ENCODE data around the gene PCDHB13.
A peak's percentile ranks its signal among the peaks of the same experiment; 100 is the strongest.
"Not testable (repeated sequence)": the region's sequence is repeated elsewhere in the genome, so short reads cannot be mapped to it uniquely, and the experiment has no call there.

The PCDHB13 gene

DNA sequence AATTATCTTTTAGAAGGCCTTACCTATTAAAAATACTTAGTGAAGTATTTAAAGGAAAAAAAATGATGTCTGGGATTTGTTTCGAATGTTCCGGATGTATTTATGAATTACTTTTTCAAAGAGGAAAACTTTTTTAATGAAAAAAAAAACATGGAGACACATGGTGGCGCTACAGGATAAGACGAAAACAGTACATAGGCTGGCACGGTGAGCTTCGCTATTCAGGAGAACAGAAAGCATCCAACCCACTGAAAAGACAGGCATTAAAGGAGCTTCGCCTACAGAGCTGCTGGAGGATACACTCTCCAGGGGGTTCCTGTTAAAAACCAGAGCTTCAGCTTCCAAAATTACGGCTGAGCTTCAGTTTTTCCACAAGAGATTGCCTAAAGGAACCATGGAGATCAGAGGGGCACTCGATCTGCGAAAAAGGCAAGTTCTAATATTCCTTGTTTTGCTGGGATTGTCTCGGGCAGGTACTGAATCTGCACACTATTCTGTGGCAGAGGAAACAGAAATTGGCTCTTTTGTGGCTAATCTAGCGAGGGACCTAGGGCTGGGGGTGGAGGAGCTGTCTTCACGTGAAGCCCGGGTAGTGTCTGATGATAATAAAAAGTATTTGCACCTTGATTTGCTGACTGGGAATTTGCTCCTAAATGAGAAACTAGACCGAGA lies 9.5 kb downstream of the PCDHB13 start, which contains the start of gene PCDHB14:
Gene PCDHB14, plus strand, starts transcription at position 232 of the 672 bp plus-strand sequence. Its CDS starts 163 bp downstream, at position 395.
- H3K27ac ChIP-seq: peak within 1 kb of the TSS; percentile 47; the same call in 1 of the 2 replicates
- H3K9me3 ChIP-seq (ENCODE audit: severe bottlenecking): no peaks in the 10 kb centered on the region
- no peaks in the 10 kb centered on the region for H3K36me3 ChIP-seq
- no peaks in the 10 kb centered on the region for H3K27me3 ChIP-seq (ENCODE audit: insufficient read depth, low read depth, severe bottlenecking)
- H3K4me3 ChIP-seq (ENCODE audit: low read depth, low read length): peak within 1 kb of the TSS; percentile 41
- TF ChIP-seq, protein P1, sequence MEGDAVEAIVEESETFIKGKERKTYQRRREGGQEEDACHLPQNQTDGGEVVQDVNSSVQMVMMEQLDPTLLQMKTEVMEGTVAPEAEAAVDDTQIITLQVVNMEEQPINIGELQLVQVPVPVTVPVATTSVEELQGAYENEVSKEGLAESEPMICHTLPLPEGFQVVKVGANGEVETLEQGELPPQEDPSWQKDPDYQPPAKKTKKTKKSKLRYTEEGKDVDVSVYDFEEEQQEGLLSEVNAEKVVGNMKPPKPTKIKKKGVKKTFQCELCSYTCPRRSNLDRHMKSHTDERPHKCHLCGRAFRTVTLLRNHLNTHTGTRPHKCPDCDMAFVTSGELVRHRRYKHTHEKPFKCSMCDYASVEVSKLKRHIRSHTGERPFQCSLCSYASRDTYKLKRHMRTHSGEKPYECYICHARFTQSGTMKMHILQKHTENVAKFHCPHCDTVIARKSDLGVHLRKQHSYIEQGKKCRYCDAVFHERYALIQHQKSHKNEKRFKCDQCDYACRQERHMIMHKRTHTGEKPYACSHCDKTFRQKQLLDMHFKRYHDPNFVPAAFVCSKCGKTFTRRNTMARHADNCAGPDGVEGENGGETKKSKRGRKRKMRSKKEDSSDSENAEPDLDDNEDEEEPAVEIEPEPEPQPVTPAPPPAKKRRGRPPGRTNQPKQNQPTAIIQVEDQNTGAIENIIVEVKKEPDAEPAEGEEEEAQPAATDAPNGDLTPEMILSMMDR (IDR thresholded peaks at IDR 0.05; ENCODE audit: low read depth, low read length): peak; percentile 47
- DNase-seq: peak; percentile 47

DNA sequence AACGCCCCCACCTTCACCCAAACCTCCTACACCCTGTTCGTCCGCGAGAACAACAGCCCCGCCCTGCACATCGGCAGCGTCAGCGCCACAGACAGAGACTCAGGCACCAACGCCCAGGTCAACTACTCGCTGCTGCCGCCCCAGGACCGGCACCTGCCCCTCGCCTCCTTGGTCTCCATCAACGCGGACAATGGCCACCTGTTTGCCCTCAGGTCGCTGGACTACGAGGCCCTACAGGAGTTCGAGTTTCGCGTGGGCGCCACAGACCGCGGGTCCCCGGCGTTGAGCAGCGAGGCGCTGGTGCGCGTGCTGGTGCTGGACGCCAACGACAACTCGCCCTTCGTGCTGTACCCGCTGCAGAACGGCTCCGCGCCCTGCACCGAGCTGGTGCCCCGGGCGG lies 11.1 kb downstream of the PCDHB13 start:
- not testable (repeated sequence) for H3K4me3 ChIP-seq (ENCODE audit: low read depth, low read length); H3K27me3 ChIP-seq (ENCODE audit: insufficient read depth, low read depth, severe bottlenecking); H3K27ac ChIP-seq; H3K9me3 ChIP-seq (ENCODE audit: severe bottlenecking); DNase-seq; H3K36me3 ChIP-seq

DNA sequence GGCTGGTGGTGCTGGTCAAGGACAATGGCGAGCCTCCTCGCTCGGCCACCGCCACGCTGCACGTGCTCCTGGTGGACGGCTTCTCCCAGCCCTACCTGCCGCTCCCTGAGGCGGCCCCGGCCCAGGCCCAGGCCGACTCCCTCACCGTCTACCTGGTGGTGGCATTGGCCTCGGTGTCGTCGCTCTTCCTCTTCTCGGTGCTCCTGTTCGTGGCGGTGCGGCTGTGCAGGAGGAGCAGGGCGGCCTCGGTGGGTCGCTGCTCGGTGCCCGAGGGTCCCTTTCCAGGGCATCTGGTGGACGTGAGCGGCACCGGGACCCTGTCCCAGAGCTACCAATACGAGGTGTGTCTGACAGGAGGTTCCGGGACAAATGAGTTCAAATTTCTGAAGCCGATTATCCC lies 11.7 kb downstream of the PCDHB13 start:
- DNase-seq; H3K9me3 ChIP-seq (ENCODE audit: severe bottlenecking); H3K36me3 ChIP-seq; H3K4me3 ChIP-seq (ENCODE audit: low read depth, low read length); H3K27ac ChIP-seq; H3K27me3 ChIP-seq (ENCODE audit: insufficient read depth, low read depth, severe bottlenecking): not testable (repeated sequence)

DNA sequence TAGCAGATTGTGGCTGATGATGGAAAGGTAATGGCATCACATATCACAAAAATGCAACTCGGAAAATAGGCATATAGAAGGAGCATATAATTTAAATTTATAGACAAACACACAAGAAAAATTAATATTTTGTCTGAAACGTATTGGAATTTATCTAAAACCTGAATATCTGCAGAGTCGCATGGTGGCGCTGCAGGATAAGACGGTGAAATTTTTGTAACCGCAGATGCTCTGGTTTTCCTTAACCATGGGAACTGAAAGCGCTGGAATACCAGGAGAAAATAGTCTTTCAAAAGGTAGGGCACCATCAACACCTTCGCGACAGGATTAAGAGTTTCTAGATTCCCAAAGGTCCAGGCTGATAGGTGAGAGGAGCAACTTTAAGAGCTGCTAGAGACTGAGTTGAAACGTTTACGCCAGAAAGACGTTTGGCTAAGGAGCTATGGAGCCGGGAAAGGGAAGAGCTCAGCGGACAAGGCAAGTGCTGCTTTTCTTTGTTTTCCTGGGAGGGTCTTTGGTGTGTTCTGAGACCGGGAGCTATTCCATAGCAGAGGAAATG lies 20.5 kb downstream of the PCDHB13 start:
- Histone ChIP-seq H3K27ac (no peak overlapping the region), H3K4me3 (ENCODE audit: low read depth, low read length) (peak overlapping the region; percentile 19; the same call in 1 of the 2 replicates), H3K27me3 (ENCODE audit: insufficient read depth, low read depth, severe bottlenecking) (no peaks in the 10 kb centered on the region), H3K36me3 (no peaks in the 10 kb centered on the region), H3K9me3 (ENCODE audit: severe bottlenecking) (peaks cover 6% of the 10 kb centered on the region)
- TF ChIP-seq, protein P1 (IDR thresholded peaks at IDR 0.05; ENCODE audit: low read depth, low read length): peak; percentile 22; the same call in 1 of the 2 replicates
- no peak for DNase-seq

DNA sequence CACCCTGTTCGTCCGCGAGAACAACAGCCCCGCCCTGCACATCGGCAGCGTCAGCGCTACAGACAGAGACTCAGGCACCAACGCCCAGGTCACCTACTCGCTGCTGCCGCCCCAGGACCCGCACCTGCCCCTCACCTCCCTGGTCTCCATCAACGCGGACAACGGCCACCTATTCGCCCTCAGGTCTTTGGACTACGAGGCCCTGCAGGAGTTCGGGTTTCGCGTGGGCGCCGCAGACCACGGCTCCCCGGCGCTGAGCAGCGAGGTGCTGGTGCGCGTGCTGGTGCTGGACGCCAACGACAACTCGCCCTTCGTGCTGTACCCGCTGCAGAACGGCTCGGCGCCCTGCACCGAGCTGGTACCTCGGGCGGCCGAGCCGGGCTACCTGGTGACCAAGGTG lies 22.2 kb downstream of the PCDHB13 start:
- DNase-seq; H3K9me3 ChIP-seq (ENCODE audit: severe bottlenecking); H3K27ac ChIP-seq; H3K36me3 ChIP-seq; H3K27me3 ChIP-seq (ENCODE audit: insufficient read depth, low read depth, severe bottlenecking); H3K4me3 ChIP-seq (ENCODE audit: low read depth, low read length): not testable (repeated sequence)

DNA sequence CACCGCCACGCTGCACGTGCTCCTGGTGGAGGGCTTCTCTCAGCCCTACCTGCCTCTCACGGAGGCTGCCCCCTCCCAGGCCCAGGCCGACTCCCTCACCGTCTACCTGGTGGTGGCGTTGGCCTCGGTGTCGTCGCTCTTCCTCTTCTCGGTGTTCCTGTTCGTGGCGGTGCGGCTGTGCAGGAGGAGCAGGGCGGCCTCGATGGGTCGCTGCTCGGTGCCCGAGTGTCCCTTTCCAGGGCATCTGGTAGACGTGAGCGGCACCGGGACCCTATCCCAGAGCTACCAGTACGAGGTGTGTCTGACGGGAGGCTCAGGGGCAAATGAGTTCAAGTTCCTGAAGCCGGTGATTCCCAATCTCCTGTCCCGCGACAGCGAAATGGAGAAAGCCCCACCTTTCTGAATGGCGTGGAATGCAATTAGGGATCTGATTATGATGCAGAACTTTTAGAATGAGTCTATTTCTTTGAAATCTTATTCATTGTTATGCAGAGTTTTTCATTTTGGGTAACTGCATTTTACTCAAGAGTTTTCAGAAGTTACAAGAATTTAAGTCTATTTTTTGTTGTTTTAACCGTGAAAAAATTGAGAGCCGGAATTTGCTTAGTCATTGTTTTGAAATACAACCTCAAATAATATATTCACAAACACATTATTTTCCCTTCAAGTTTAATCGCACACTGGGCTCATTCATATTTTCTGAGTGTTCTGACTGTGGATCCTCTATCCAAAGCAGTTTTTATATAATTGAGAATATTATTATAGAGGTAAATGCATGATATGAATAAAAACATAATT lies 23.0 kb downstream of the PCDHB13 start:
- Histone ChIP-seq H3K36me3 (no peaks in the 10 kb centered on the region), H3K27me3 (ENCODE audit: insufficient read depth, low read depth, severe bottlenecking) (no peaks in the 10 kb centered on the region), H3K4me3 (ENCODE audit: low read depth, low read length) (no peak overlapping the region), H3K9me3 (ENCODE audit: severe bottlenecking) (peaks cover 14% of the 10 kb centered on the region), H3K27ac (no peak overlapping the region)
- TF ChIP-seq, protein P1 (IDR thresholded peaks at IDR 0.05; ENCODE audit: low read depth, low read length): no peak
- no peak for DNase-seq

DNA sequence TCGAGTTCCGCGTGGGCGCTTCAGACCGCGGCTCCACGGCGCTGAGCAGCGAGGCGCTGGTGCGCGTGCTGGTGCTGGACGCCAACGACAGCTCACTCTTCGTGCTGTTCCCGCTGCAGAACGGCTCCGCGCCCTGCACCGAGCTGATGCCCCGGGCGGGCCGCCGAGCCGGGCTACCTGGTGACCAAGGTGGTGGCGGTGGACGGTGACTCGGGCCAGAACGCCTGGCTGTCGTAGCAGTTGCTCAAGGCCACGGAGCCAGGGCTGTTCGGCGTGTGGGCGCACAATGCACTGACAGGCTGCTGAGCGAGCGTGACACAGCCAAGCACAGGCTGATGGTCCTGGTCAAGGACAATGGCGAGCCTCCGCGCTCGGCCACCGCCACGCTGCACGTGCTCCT lies 27.8 kb downstream of the PCDHB13 start:
- TF ChIP-seq, protein P1 (IDR thresholded peaks at IDR 0.05; ENCODE audit: low read depth, low read length): no peak
- peaks cover 14% of the 10 kb centered on the region for H3K9me3 ChIP-seq (ENCODE audit: severe bottlenecking)
- DNase-seq: no peak
- H3K4me3 ChIP-seq (ENCODE audit: low read depth, low read length): no peak overlapping the region
- no peak overlapping the region for H3K27ac ChIP-seq
- no peaks in the 10 kb centered on the region for H3K36me3 ChIP-seq
- no peaks in the 10 kb centered on the region for H3K27me3 ChIP-seq (ENCODE audit: insufficient read depth, low read depth, severe bottlenecking)
